ENCODE data around the gene INO80C. TPM values are rescaled to one million over a fixed set of nuclear protein-coding genes. Genes with fewer than 3 reads are reported as not detected.

The INO80C gene
- total and polyA plus RNA-seq, 7 donors, result 3.7 to 44.9 (median 25.5) TPM

- Histone ChIP-seq H3K4me1 (peaks cover 0 to 10% (median 0%) of the 10 kb centered on the region in 4 donors), H3K27ac (no peak overlapping the region), H3K4me3 (no peak overlapping the region), H3K36me3 (no peaks in the 10 kb centered on the region), H3K9me3 (no peaks in the 10 kb centered on the region), H3K27me3 (no peaks in the 10 kb centered on the region)
- WGBS, 2 donors, result 73 to 87% methylated on average over 2 of the region's 2 CpGs
- intact Hi-C loops (cut with DNase I), result no loop called here
- DNase-seq, result no peak
- no peak for TF ChIP-seq CTCF (IDR thresholded peaks at IDR 0.05)
- no peak for TF ChIP-seq POLR2AphosphoS5 (IDR thresholded peaks at IDR 0.05)
- no peak for TF ChIP-seq POLR2A (IDR thresholded peaks at IDR 0.05)
- no peak for TF ChIP-seq EP300 (IDR thresholded peaks at IDR 0.05)
Measured at GRCh38 chr18:35511428-35511827, 13.7 kb upstream of the INO80C start.

DNA sequence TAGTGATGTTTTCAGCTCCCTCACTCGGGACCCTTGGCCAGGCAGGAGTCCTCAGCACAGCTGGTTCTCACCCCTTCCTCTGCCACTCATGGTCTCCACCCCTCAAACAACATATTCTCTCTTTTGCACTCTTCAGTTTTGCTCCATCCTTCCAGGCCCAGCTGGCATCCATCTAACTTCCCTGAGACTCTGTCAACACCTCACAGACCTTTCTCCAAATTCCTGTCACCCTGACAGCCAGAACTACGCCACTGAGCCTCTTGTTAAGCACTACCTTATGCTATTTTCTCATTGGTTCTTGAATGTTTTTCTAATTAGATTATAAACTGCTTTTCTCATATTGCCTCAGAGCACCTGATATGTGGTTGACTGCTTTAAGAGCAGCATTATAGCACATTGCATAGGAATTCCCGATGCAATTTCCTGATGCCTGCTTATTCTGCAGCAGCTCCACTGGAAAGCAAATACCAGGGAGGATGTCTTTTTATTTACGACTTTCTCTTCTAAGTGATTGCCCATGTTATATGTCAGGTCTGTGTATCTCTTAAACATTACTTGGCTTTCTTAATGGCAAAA is 12.4 kb upstream of the INO80C start:
- TF ChIP-seq EP300 (IDR thresholded peaks at IDR 0.05) (no peak), POLR2AphosphoS5 (IDR thresholded peaks at IDR 0.05) (no peak), POLR2A (IDR thresholded peaks at IDR 0.05) (no peak), CTCF (IDR thresholded peaks at IDR 0.05) (no peak)
- Histone ChIP-seq H3K27ac (no peak overlapping the region), H3K27me3 (no peaks in the 10 kb centered on the region), H3K9me3 (no peaks in the 10 kb centered on the region), H3K4me1 (peaks cover 0 to 10% (median 0%) of the 10 kb centered on the region in 4 donors), H3K4me3 (no peak overlapping the region), H3K36me3 (no peaks in the 10 kb centered on the region)
- intact Hi-C loops (cut with DNase I), result no loop called here
- no peak for DNase-seq
- 72 to 78% methylated on average over 4 of the region's 4 CpGs for WGBS, 2 donors

- peaks cover 0 to 6% (median 0%) of the 10 kb centered on the region in 4 donors for H3K4me1 ChIP-seq
- no peak overlapping the region for H3K27ac ChIP-seq
- no peaks in the 10 kb centered on the region for H3K36me3 ChIP-seq
- H3K4me3 ChIP-seq, result no peak overlapping the region
- DNase-seq, result no peak
- intact Hi-C loops (cut with DNase I), result no loop called here
- H3K9me3 ChIP-seq, result no peaks in the 10 kb centered on the region
- TF ChIP-seq CTCF (IDR thresholded peaks at IDR 0.05) (no peak), POLR2AphosphoS5 (IDR thresholded peaks at IDR 0.05) (no peak), EP300 (IDR thresholded peaks at IDR 0.05) (no peak), POLR2A (IDR thresholded peaks at IDR 0.05) (no peak)
- WGBS, 2 donors, result 88 to 92% methylated on average over 6 of the region's 6 CpGs
- no peaks in the 10 kb centered on the region for H3K27me3 ChIP-seq
Measured at GRCh38 chr18:35508746-35509338, 11.1 kb upstream of the INO80C start.

DNA sequence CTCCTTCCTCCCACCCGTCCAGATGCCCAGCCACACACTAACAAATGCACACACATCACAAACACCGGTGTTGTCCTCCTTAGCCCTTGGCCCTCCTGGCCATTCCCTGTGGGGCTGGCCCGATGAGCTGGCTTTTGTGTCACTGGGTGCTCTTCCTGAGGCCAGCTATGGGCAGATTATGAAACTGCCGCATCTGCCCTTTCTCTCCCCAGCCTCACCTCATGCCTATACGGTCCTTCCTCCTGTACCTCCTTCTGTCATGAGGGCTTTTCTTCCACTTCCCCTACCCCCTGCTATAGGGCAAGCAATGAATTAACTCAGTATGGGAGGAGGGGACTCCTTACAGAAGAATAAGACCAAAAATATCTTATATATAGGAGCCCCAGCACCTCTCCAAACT is 10.3 kb upstream of the INO80C start:
- no peaks in the 10 kb centered on the region for H3K36me3 ChIP-seq
- no peaks in the 10 kb centered on the region for H3K9me3 ChIP-seq
- no peaks in the 10 kb centered on the region for H3K4me1 ChIP-seq
- intact Hi-C loops (cut with DNase I), result no loop called here
- no peak overlapping the region for H3K27ac ChIP-seq
- TF ChIP-seq POLR2A (IDR thresholded peaks at IDR 0.05) (no peak), CTCF (IDR thresholded peaks at IDR 0.05) (no peak)
- no peaks in the 10 kb centered on the region for H3K27me3 ChIP-seq
- H3K4me3 ChIP-seq, result no peak overlapping the region
- WGBS, 2 donors, result 86 to 91% methylated on average over 5 of the region's 5 CpGs
- DNase-seq, result no peak

- no peak for DNase-seq
- Histone ChIP-seq H3K4me3 (no peak overlapping the region), H3K27ac (no peak overlapping the region), H3K4me1 (no peaks in the 10 kb centered on the region), H3K36me3 (no peaks in the 10 kb centered on the region), H3K9me3 (no peaks in the 10 kb centered on the region), H3K27me3 (no peaks in the 10 kb centered on the region)
- TF ChIP-seq EP300 (IDR thresholded peaks at IDR 0.05) (no peak), POLR2A (IDR thresholded peaks at IDR 0.05) (no peak), CTCF (IDR thresholded peaks at IDR 0.05) (no peak), POLR2AphosphoS5 (IDR thresholded peaks at IDR 0.05) (no peak)
- 54 to 81% methylated on average over 3 of the region's 3 CpGs for WGBS, 2 donors
- intact Hi-C loops (cut with DNase I), result no loop called here
Measured at GRCh38 chr18:35507623-35508022, 9.9 kb upstream of the INO80C start.

Data from sigmoid colon (tissue), 7 donors.